ENCODE data around the gene GRK3.

DNA sequence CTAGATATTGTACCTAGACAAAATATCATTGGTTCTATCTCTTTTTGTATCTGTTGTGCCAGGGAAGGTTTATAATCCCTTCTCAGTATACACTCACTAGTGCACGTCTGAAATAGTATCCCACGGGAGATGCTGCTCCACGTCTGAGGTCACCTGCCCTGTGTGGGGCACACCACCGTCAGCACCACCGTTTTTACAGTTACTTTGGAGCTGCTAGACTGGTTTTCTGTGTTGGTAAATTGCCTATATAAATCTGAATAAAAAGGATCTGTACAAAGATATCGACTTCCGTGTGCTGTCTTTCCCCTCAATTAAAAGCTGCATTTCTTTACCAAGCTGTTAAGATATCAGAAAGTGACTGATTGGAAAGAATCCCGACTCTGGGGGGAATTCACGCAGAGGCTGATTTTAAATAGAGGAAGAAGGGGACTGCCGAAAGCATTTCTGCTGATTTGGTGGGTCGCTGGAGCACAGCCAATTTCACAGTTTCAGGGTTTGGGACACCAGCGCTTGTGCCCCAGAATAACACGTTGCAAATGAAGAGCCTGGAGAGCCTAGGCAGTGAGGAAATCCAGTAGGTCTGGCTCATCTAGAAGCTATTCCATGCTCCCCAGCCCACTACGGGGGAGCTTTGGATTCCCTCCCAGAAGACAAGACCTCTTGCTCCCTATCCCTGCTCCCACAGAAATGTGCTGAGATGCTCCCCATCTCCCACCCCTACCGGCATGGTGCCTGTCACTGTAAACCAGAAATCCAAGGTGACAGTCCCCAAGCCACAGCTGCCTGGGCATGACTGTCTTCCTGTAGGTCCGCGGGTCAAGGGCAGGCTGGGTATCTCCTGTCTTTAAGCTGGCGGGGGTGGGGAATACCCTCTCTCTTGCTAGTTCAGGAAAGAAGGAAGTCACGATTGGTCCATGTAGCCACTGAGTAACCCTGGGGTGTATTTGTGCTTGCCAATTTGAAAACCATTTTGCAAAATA, 164.8 kb downstream of the GRK3 start:
- no peak for TF ChIP-seq EZH2 (IDR thresholded peaks at IDR 0.05; ENCODE audit: borderline replicate concordance, control insufficient read depth, low read depth, low read length)
- TF ChIP-seq, protein P1, sequence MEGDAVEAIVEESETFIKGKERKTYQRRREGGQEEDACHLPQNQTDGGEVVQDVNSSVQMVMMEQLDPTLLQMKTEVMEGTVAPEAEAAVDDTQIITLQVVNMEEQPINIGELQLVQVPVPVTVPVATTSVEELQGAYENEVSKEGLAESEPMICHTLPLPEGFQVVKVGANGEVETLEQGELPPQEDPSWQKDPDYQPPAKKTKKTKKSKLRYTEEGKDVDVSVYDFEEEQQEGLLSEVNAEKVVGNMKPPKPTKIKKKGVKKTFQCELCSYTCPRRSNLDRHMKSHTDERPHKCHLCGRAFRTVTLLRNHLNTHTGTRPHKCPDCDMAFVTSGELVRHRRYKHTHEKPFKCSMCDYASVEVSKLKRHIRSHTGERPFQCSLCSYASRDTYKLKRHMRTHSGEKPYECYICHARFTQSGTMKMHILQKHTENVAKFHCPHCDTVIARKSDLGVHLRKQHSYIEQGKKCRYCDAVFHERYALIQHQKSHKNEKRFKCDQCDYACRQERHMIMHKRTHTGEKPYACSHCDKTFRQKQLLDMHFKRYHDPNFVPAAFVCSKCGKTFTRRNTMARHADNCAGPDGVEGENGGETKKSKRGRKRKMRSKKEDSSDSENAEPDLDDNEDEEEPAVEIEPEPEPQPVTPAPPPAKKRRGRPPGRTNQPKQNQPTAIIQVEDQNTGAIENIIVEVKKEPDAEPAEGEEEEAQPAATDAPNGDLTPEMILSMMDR (IDR thresholded peaks at IDR 0.05 in 2 of 3, conservative IDR thresholded peaks at IDR 0.05 in 1 of 3; ENCODE audit: control insufficient read depth in 2 of 3, extremely low read depth in 1 of 3, insufficient read depth in 1 of 3, low read depth in 3 of 3, low read length in 3 of 3), result no peak

All from GM12878 (cell line).